GM23338 (cell line): ENCODE results near the gene NAALADL2. TPM values are rescaled to one million over a fixed set of nuclear protein-coding genes. Genes with fewer than 3 reads are reported as not detected.

Experiments
- ATAC-seq: fragments of 200-7000 bp; cut with Tn5 transposase; 3 replicates; pipeline ENCODE4 v1.9.1; 2020
- DNase-seq: peaks from one replicate; pipeline ENCODE4 v3.0.0-alpha.2; 2015; ENCODE audit warnings: low spot score
- H2AFZ ChIP-seq: fragments of 200-600 bp; sonication (generic); 2 replicates; pipeline ENCODE4 v1.8.0; 2016; ENCODE audit warnings: antibody characterized with exemption, mild to moderate bottlenecking, moderate library complexity
- H3F3A ChIP-seq: fragments of 200-600 bp; sonication (generic); replicated peaks from 2 replicates; pipeline ENCODE4 v1.8.0; 2017; ENCODE audit warnings: antibody characterized with exemption, mixed run types, low read depth
- H3K27ac ChIP-seq: fragments of 200-600 bp; sonication (generic); 2 replicates; pipeline ENCODE4 v1.6.1; 2016; ENCODE audit warnings: low read depth
- H3K27me3 ChIP-seq: fragments of 200-600 bp; sonication (generic); 2 replicates; pipeline ENCODE4 v1.8.0; 2016; ENCODE audit warnings: mild to moderate bottlenecking, mixed run types, moderate library complexity; ENCODE audit not compliant: insufficient read depth
- H3K36me3 ChIP-seq: fragments of 200-600 bp; sonication (generic); 2 replicates; pipeline ENCODE4 v1.8.0; 2016; ENCODE audit warnings: mild to moderate bottlenecking; ENCODE audit not compliant: insufficient read depth
- H3K4me1 ChIP-seq: fragments of 200-600 bp; sonication (generic); 2 replicates; pipeline ENCODE4 v1.8.0; 2016; ENCODE audit warnings: mild to moderate bottlenecking, moderate library complexity; ENCODE audit not compliant: insufficient read depth
- H3K4me2 ChIP-seq: fragments of 200-600 bp; sonication (generic); 2 replicates; pipeline ENCODE4 v1.7.1; 2017; ENCODE audit warnings: mixed run types
- H3K4me3 ChIP-seq: fragments of 200-600 bp; sonication (generic); 2 replicates; pipeline ENCODE4 v1.6.1; 2016; ENCODE audit warnings: mixed run types
- H3K79me2 ChIP-seq: fragments of 200-600 bp; sonication (generic); replicated peaks from 2 replicates; pipeline ENCODE4 v1.8.0; 2017; ENCODE audit warnings: mild to moderate bottlenecking; ENCODE audit not compliant: insufficient read depth
- H3K9me2 ChIP-seq: fragments of 200-600 bp; sonication (generic); 2 replicates; pipeline ENCODE4 v1.8.0; 2017; ENCODE audit not compliant: insufficient read depth
- H4K20me1 ChIP-seq: fragments of 200-600 bp; sonication (generic); replicated peaks from 2 replicates; pipeline ENCODE4 v1.8.0; 2017; ENCODE audit warnings: mild to moderate bottlenecking; ENCODE audit not compliant: insufficient read depth
- H3K27ac Mint-ChIP-seq: 2 replicates; pipeline ENCODE4 v1.8.0; 2020; ENCODE audit warnings: inconsistent platforms, mild to moderate bottlenecking, moderate library complexity, mixed read lengths
- H3K27me3 Mint-ChIP-seq: 3 replicates; pipeline ENCODE4 v1.8.0; 2022; ENCODE audit warnings: low read depth, mild to moderate bottlenecking, moderate library complexity, mixed read lengths, inconsistent platforms; ENCODE audit not compliant: insufficient read depth, poor library complexity
- H3K36me3 Mint-ChIP-seq: 3 replicates; pipeline ENCODE4 v1.8.0; 2021; ENCODE audit warnings: low read depth, mild to moderate bottlenecking, inconsistent platforms, moderate library complexity, mixed read lengths
- H3K4me1 Mint-ChIP-seq: 3 replicates; pipeline ENCODE4 v1.8.0; 2020; ENCODE audit warnings: mild to moderate bottlenecking, inconsistent platforms, mixed read lengths
- H3K4me3 Mint-ChIP-seq: 3 replicates; pipeline ENCODE4 v1.8.0; 2021; ENCODE audit warnings: moderate library complexity, mild to moderate bottlenecking, inconsistent platforms, mixed read lengths
- H3K9me3 Mint-ChIP-seq: 3 replicates; pipeline ENCODE4 v1.8.0; 2020; ENCODE audit warnings: moderate library complexity, mild to moderate bottlenecking, inconsistent platforms, mixed read lengths
- CREB1 ChIP-seq: fragments of 250-450 bp; sonication (Bioruptor Pico); IDR thresholded peaks from 2 replicates; pipeline ENCODE4 v1.5.0; 2020; ENCODE audit warnings: low read depth, mild to moderate bottlenecking, moderate library complexity
- CTCF ChIP-seq, 2 experiments: fragments of 200-600 bp in 1 of 2; sonication (generic) in 1 of 2; conservative IDR thresholded peaks; 2 replicates each; pipeline versions ENCODE4 v1.5.1 to v1.6.1; 2016 to 2017; ENCODE audit warnings: antibody characterized with exemption in 2 of 2, low read depth in 2 of 2, mild to moderate bottlenecking in 2 of 2, moderate library complexity in 1 of 2
- REST ChIP-seq: IDR thresholded peaks from one replicate; pipeline ENCODE4 v1.6.1; 2018; ENCODE audit warnings: antibody characterized with exemption; ENCODE audit not compliant: unreplicated experiment
- ZNF114 ChIP-seq: fragments of 250-450 bp; sonication (Bioruptor Pico); IDR thresholded peaks from 2 replicates; pipeline ENCODE4 v1.5.0; 2020; ENCODE audit warnings: mild to moderate bottlenecking, moderate library complexity
- polyA plus RNA-seq: library from polyadenylated mRNA; unstranded; fragments of >200 nt; fragmentation: Nextera tagmentation; extraction: Ambion mirVana; gene quantifications from 2 replicates; pipeline ENCODE4 v1.2.1, GENCODE V29; 2016
- total RNA-seq: library from RNA; depleted of rRNA; stranded (reverse); fragments of >200 nt; shearing (Covaris generic); gene quantifications from 2 replicates; pipeline ENCODE4 v1.2.3, GENCODE V29; 2014
- TF ChIP-seq, protein P1 (sequence below): fragments of 250-450 bp; sonication (Bioruptor Pico); IDR thresholded peaks from 2 replicates; pipeline ENCODE4 v1.5.0; 2020; ENCODE audit warnings: mild to moderate bottlenecking, moderate library complexity

The NAALADL2 gene
- total and polyA plus RNA-seq, 2 experiments from 2014 or later: 1.6 to 2.6 TPM

DNA sequence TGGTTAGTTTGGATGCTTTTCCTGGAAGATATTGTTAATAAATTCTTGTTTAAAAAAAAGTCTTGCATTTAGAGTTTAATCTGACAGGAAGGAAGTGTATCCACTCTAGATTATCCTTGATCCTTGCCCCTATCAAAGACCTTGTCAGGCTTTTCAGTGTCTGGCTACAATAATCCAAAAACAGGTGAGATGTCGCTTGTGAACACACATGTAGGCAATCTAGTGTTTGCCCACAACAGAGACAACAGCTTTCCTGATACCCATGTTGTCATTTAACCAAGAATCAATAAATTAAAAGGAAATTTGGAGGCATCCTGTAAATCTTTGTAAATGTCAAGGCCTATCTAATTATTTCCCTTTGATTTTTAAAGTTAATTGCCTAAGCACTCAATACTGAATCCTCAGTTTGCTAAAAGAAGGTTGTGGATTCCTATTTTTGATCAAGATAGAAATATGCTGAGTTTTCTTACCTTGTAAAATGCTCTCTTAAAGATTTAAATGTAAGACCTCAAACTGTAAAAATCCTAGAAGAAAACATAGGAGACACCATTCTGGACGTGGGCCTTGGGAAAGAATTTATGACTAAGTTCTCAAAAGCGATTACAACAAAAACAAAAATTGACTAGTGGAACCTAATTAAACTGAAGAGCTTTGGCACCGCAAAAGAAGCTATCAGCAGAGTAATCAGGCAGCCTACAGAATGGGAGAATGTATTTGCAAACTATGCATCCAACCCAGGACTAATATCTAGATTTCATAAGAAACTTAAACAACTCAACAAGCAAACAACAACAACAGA is 207.7 kb downstream of the NAALADL2 start (continued):
- TF ChIP-seq ZNF114 (CRISPR knock-in tag): no peak
- TF ChIP-seq REST: no peak
- no peak for TF ChIP-seq CTCF (conservative IDR thresholded peaks at IDR 0.05; ENCODE audit: low read depth in 2 of 2)

DNA sequence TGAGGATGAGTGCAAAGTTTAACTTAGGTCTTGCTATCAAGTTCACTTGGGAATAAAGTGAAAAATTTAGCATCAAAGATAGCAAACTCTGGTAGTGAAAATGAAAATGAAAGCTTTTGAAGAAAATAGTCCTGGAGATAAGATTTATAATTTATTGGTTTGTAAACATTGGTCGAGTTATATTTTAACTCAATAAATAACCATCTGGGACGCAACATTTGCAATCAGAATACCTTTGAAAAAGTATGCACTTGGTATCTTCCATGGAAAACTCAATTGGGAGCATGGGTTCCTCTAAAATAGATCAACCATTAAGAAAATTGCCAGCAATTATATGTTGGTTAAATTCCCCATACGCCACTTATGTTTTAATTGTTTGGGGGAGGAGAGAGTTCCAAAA is 209.5 kb downstream of the NAALADL2 start:
- H3K4me1 ChIP-seq: no peaks in the 10 kb centered on the region
- H3K27me3 ChIP-seq: no peaks in the 10 kb centered on the region
- no peak overlapping the region for H3K4me2 ChIP-seq
- H3K9me3 Mint-ChIP-seq: no peaks in the 10 kb centered on the region
- H3K27ac ChIP-seq: no peak overlapping the region
- no peaks in the 10 kb centered on the region for H3K79me2 ChIP-seq
- no peaks in the 10 kb centered on the region for H3K36me3 ChIP-seq
- no peaks in the 10 kb centered on the region for H3F3A ChIP-seq
- no peak for ATAC-seq
- no peaks in the 10 kb centered on the region for H3K36me3 Mint-ChIP-seq
- no peak overlapping the region for H2AFZ ChIP-seq
- H3K9me2 ChIP-seq: peaks cover 6% of the 10 kb centered on the region
- no peak overlapping the region for H3K4me3 ChIP-seq
- H3K4me3 Mint-ChIP-seq: no peak overlapping the region
- TF ChIP-seq CREB1: no peak
- no peak for TF ChIP-seq CTCF (conservative IDR thresholded peaks at IDR 0.05; ENCODE audit: low read depth in 2 of 2)
- TF ChIP-seq, protein P1, sequence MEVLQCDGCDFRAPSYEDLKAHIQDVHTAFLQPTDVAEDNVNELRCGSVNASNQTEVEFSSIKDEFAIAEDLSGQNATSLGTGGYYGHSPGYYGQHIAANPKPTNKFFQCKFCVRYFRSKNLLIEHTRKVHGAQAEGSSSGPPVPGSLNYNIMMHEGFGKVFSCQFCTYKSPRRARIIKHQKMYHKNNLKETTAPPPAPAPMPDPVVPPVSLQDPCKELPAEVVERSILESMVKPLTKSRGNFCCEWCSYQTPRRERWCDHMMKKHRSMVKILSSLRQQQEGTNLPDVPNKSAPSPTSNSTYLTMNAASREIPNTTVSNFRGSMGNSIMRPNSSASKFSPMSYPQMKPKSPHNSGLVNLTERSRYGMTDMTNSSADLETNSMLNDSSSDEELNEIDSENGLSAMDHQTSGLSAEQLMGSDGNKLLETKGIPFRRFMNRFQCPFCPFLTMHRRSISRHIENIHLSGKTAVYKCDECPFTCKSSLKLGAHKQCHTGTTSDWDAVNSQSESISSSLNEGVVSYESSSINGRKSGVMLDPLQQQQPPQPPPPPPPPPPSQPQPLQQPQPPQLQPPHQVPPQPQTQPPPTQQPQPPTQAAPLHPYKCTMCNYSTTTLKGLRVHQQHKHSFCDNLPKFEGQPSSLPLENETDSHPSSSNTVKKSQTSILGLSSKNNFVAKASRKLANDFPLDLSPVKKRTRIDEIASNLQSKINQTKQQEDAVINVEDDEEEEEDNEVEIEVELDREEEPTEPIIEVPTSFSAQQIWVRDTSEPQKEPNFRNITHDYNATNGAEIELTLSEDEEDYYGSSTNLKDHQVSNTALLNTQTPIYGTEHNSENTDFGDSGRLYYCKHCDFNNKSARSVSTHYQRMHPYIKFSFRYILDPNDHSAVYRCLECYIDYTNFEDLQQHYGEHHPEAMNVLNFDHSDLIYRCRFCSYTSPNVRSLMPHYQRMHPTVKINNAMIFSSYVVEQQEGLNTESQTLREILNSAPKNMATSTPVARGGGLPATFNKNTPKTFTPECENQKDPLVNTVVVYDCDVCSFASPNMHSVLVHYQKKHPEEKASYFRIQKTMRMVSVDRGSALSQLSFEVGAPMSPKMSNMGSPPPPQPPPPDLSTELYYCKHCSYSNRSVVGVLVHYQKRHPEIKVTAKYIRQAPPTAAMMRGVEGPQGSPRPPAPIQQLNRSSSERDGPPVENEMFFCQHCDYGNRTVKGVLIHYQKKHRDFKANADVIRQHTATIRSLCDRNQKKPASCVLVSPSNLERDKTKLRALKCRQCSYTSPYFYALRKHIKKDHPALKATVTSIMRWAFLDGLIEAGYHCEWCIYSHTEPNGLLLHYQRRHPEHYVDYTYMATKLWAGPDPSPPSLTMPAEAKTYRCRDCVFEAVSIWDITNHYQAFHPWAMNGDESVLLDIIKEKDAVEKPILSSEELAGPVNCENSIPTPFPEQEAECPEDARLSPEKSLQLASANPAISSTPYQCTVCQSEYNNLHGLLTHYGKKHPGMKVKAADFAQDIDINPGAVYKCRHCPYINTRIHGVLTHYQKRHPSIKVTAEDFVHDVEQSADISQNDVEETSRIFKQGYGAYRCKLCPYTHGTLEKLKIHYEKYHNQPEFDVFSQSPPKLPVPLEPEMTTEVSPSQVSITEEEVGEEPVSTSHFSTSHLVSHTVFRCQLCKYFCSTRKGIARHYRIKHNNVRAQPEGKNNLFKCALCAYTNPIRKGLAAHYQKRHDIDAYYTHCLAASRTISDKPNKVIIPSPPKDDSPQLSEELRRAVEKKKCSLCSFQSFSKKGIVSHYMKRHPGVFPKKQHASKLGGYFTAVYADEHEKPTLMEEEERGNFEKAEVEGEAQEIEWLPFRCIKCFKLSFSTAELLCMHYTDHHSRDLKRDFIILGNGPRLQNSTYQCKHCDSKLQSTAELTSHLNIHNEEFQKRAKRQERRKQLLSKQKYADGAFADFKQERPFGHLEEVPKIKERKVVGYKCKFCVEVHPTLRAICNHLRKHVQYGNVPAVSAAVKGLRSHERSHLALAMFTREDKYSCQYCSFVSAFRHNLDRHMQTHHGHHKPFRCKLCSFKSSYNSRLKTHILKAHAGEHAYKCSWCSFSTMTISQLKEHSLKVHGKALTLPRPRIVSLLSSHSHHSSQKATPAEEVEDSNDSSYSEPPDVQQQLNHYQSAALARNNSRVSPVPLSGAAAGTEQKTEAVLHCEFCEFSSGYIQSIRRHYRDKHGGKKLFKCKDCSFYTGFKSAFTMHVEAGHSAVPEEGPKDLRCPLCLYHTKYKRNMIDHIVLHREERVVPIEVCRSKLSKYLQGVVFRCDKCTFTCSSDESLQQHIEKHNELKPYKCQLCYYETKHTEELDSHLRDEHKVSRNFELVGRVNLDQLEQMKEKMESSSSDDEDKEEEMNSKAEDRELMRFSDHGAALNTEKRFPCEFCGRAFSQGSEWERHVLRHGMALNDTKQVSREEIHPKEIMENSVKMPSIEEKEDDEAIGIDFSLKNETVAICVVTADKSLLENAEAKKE: no peak
- no peaks in the 10 kb centered on the region for H4K20me1 ChIP-seq
- H3K27me3 Mint-ChIP-seq: peaks cover 2% of the 10 kb centered on the region
- H3K27ac Mint-ChIP-seq: no peak overlapping the region
- H3K4me1 Mint-ChIP-seq: no peaks in the 10 kb centered on the region
- no peak for DNase-seq
